ENCODE measurements around the gene TMEM126A. TPM values are rescaled to one million over a fixed set of nuclear protein-coding genes. Genes with fewer than 3 reads are reported as not detected.

The TMEM126A gene
- total and polyA plus RNA-seq, 4 donors = 9.3 to 39.1 (median 23.3) TPM

GRCh38 chr11:85599083-85599482, 48.7 kb upstream of the TMEM126A start:
- DNase-seq (ENCODE audit: low spot score) = no peak
- no peak overlapping the region for H3K9ac ChIP-seq (ENCODE audit: low read depth in 1 of 2, low read length in 2 of 2)
- TF ChIP-seq HNF4G (IDR thresholded peaks at IDR 0.05) = no peak
- no peak for TF ChIP-seq MAX (IDR thresholded peaks at IDR 0.05)
- TF ChIP-seq RXRA (IDR thresholded peaks at IDR 0.05) = no peak
- no peak for TF ChIP-seq ZBTB33 (IDR thresholded peaks at IDR 0.05)
- TF ChIP-seq GABPA (IDR thresholded peaks at IDR 0.05 in 1 of 2, conservative IDR thresholded peaks at IDR 0.05 in 1 of 2) = no peak
- no peak overlapping the region for H3K4me3 ChIP-seq (ENCODE audit: low read depth in 1 of 3, low read length in 3 of 3)
- H3K36me3 ChIP-seq (ENCODE audit: control insufficient read depth in 4 of 4, insufficient read depth in 3 of 4, low read depth in 1 of 4, low read length in 3 of 4) = no peaks in the 10 kb centered on the region
- no peaks in the 10 kb centered on the region for H3K27me3 ChIP-seq (ENCODE audit: control insufficient read depth in 4 of 4, insufficient read depth in 4 of 4, low read length in 3 of 4)
- 78% methylated on average over 5 of the region's 5 CpGs for WGBS
- no peak overlapping the region for H3K27ac ChIP-seq (ENCODE audit: low read depth in 1 of 2, low read length in 2 of 2)
- H3K9me3 ChIP-seq (ENCODE audit: control insufficient read depth in 4 of 4, low read length in 3 of 4) = no peaks in the 10 kb centered on the region
- H3K4me1 ChIP-seq (ENCODE audit: control insufficient read depth in 4 of 4, insufficient read depth in 4 of 4, low read length in 3 of 4) = no peaks in the 10 kb centered on the region

GRCh38 chr11:85602526-85603213, 45.1 kb upstream of the TMEM126A start:
- no peak overlapping the region for H3K27ac ChIP-seq (ENCODE audit: low read depth in 1 of 2, low read length in 2 of 2)
- no peaks in the 10 kb centered on the region for H3K9me3 ChIP-seq (ENCODE audit: control insufficient read depth in 4 of 4, low read length in 3 of 4)
- WGBS = 96% methylated on average over 2 of the region's 2 CpGs
- no peak overlapping the region for H3K4me3 ChIP-seq (ENCODE audit: low read depth in 1 of 3, low read length in 3 of 3)
- H3K9ac ChIP-seq (ENCODE audit: low read depth in 1 of 2, low read length in 2 of 2) = no peak overlapping the region
- H3K4me1 ChIP-seq (ENCODE audit: control insufficient read depth in 4 of 4, insufficient read depth in 4 of 4, low read length in 3 of 4) = no peaks in the 10 kb centered on the region
- no peaks in the 10 kb centered on the region for H3K36me3 ChIP-seq (ENCODE audit: control insufficient read depth in 4 of 4, insufficient read depth in 3 of 4, low read depth in 1 of 4, low read length in 3 of 4)
- TF ChIP-seq HNF4G (IDR thresholded peaks at IDR 0.05) (no peak), RAD21 (IDR thresholded peaks at IDR 0.05) (no peak), HNF4A (conservative IDR thresholded peaks at IDR 0.05) (no peak), REST (IDR thresholded peaks at IDR 0.05) (no peak), ATF3 (IDR thresholded peaks at IDR 0.05) (no peak), CTCF (IDR thresholded peaks at IDR 0.05; ENCODE audit: low read depth, low read length, missing input control) (no peak), SP1 (IDR thresholded peaks at IDR 0.05) (no peak), FOXA2 (IDR thresholded peaks at IDR 0.05) (no peak), JUND (IDR thresholded peaks at IDR 0.05) (no peak), GABPA (IDR thresholded peaks at IDR 0.05 in 1 of 2, conservative IDR thresholded peaks at IDR 0.05 in 1 of 2) (no peak), FOXA1 (IDR thresholded peaks at IDR 0.05) (no peak), YY1 (IDR thresholded peaks at IDR 0.05) (no peak), NR2F2 (IDR thresholded peaks at IDR 0.05) (no peak), EGR1 (IDR thresholded peaks at IDR 0.05; ENCODE audit: low read depth in 2 of 2) (no peak), TAF1 (conservative IDR thresholded peaks at IDR 0.05) (no peak), ZBTB33 (IDR thresholded peaks at IDR 0.05) (no peak), MAX (IDR thresholded peaks at IDR 0.05) (no peak), RXRA (IDR thresholded peaks at IDR 0.05) (no peak)
- no peak for DNase-seq (ENCODE audit: low spot score)
- no peaks in the 10 kb centered on the region for H3K27me3 ChIP-seq (ENCODE audit: control insufficient read depth in 4 of 4, insufficient read depth in 4 of 4, low read length in 3 of 4)

Data from liver (tissue), 9 donors.